B cell (primary cell): Measurements from ENCODE around the gene IPCEF1. TPM values are rescaled to one million over a fixed set of nuclear protein-coding genes. Genes with fewer than 3 reads are reported as not detected.

Experiments
- ATAC-seq: fragments of 200-7000 bp; cut with Tn5 transposase; one replicate; pipeline ENCODE4 v1.10.0; 2021; ENCODE audit warnings: low read depth, mild to moderate bottlenecking, moderate number of reproducible peaks, moderate library complexity
- CTCF ChIA-PET: fragments of 350-600 bp; sonication (Branson Sonifier 250); formaldehyde crosslinking; loops from one replicate; lab custom pipeline; 2021; ENCODE audit warnings: antibody characterized with exemption, inconsistent platforms; lab: Charles Lee
- POLR2A ChIA-PET: fragments of 350-600 bp; sonication (Branson Sonifier 250); formaldehyde crosslinking; loops from one replicate; lab custom pipeline; 2021; ENCODE audit warnings: antibody characterized with exemption; lab: Charles Lee
- DNase-seq: peaks from one replicate; pipeline ENCODE4 v3.0.0; 2013
- H2AFZ ChIP-seq: 2 replicates; pipeline ENCODE4 v1.6.1; 2012; ENCODE audit warnings: mild to moderate bottlenecking, low read depth, low read length; ENCODE audit not compliant: insufficient read depth, poor library complexity, severe bottlenecking
- H3K27ac ChIP-seq, 2 donors: 1 replicate in 1 of 2; 2 replicates in 1 of 2; pipeline ENCODE4 v1.5.1; 2012 to 2013; ENCODE audit warnings: low read length in 2 of 2, mild to moderate bottlenecking in 2 of 2, moderate library complexity in 1 of 2
- H3K27me3 ChIP-seq, 4 experiments: fragments of 200-600 bp in 1 of 4; sonication (generic) in 1 of 4; replicated peaks in 1 of 4; 1 replicate in 2 of 4; 2 replicates in 2 of 4; pipeline versions ENCODE4 v1.6.1 to v1.7.0; 2013 to 2016; ENCODE audit warnings: low read length in 3 of 4, mild to moderate bottlenecking in 2 of 4, mixed read lengths in 1 of 4, moderate library complexity in 1 of 4; ENCODE audit not compliant: insufficient read depth in 4 of 4, control insufficient read depth in 3 of 4; ENCODE audit errors: control extremely low read depth in 1 of 4
- H3K36me3 ChIP-seq, 2 experiments: replicated peaks in 1 of 2; 1 replicate in 1 of 2; 2 replicates in 1 of 2; pipeline versions ENCODE4 v1.6.1 to v1.7.1; 2013; ENCODE audit warnings: low read length in 1 of 2; ENCODE audit not compliant: insufficient read depth in 2 of 2, control insufficient read depth in 1 of 2; ENCODE audit errors: control extremely low read depth in 1 of 2, extremely low read depth in 1 of 2
- H3K4me1 ChIP-seq, 2 donors: fragments of 200-600 bp in 1 of 2; sonication (generic) in 1 of 2; 1 replicate in 1 of 2; 2 replicates in 1 of 2; pipeline versions ENCODE4 v1.5.1 to v1.6.1; 2013 to 2017; ENCODE audit warnings: low read length in 2 of 2; ENCODE audit not compliant: control insufficient read depth in 2 of 2, insufficient read depth in 2 of 2
- H3K4me2 ChIP-seq: replicated peaks from 2 replicates; pipeline ENCODE3; 2012; ENCODE audit warnings: mild to moderate bottlenecking, low read depth, low read length; ENCODE audit not compliant: poor library complexity, severe bottlenecking
- H3K4me3 ChIP-seq, 5 experiments: fragments of 200-600 bp in 1 of 5; sonication (generic) in 1 of 5; 1 replicate in 3 of 5; 2 replicates in 2 of 5; pipeline versions ENCODE4 v1.5.1 to v1.7.0; 2011 to 2016; ENCODE audit warnings: low read length in 4 of 5, mild to moderate bottlenecking in 4 of 5, low read depth in 2 of 5, control low read depth in 1 of 5, moderate library complexity in 1 of 5; ENCODE audit not compliant: insufficient read depth in 1 of 5; ENCODE audit errors: control extremely low read depth in 1 of 5, extremely low read depth in 1 of 5
- H3K79me2 ChIP-seq: fragments of 200-600 bp; sonication (generic); one replicate; pipeline ENCODE4 v1.6.0; 2016; ENCODE audit warnings: low read length; ENCODE audit not compliant: control insufficient read depth, insufficient read depth
- H3K9ac ChIP-seq: fragments of 200-600 bp; sonication (generic); 2 replicates; pipeline ENCODE4 v1.6.1; 2017; ENCODE audit warnings: mild to moderate bottlenecking, low read length, moderate library complexity
- H3K9me3 ChIP-seq, 3 donors: one replicate each; pipeline versions ENCODE4 v1.6.1 to v1.7.1; 2013; ENCODE audit warnings: low read length in 2 of 3; ENCODE audit not compliant: control insufficient read depth in 2 of 3, insufficient read depth in 1 of 3; ENCODE audit errors: control extremely low read depth in 1 of 3
- H4K20me1 ChIP-seq: 2 replicates; pipeline ENCODE4 v1.6.0; 2012; ENCODE audit warnings: mild to moderate bottlenecking, low read length; ENCODE audit not compliant: insufficient read depth, control insufficient read depth, poor library complexity, severe bottlenecking
- H3K27ac Mint-ChIP-seq: one replicate; pipeline ENCODE4 v1.8.0; 2021; ENCODE audit warnings: mixed read lengths
- H3K27me3 Mint-ChIP-seq: one replicate; pipeline ENCODE4 v1.8.0; 2021; ENCODE audit warnings: mixed read lengths
- H3K4me1 Mint-ChIP-seq: one replicate; pipeline ENCODE4 v1.8.0; 2021; ENCODE audit warnings: mixed read lengths
- H3K4me3 Mint-ChIP-seq: one replicate; pipeline ENCODE4 v1.8.0; 2021; ENCODE audit warnings: mixed read lengths
- H3K9me3 Mint-ChIP-seq: one replicate; pipeline ENCODE4 v1.8.0; 2022; ENCODE audit warnings: mixed read lengths; ENCODE audit not compliant: insufficient read depth
- CTCF ChIP-seq: fragments of 200-600 bp; IDR thresholded peaks from one replicate; pipeline ENCODE4 v1.8.0; 2022; ENCODE audit warnings: antibody characterized with exemption, mild to moderate bottlenecking
- EZH2 ChIP-seq: IDR thresholded peaks from 2 replicates; pipeline ENCODE4 v1.6.1; 2012; ENCODE audit warnings: borderline replicate concordance, low read depth, mild to moderate bottlenecking, moderate library complexity, low read length; ENCODE audit not compliant: insufficient read depth, poor library complexity, severe bottlenecking
- WGBS: methylation state at CpG from one replicate; pipeline ENCODE4 v1.1.5; 2013; ENCODE audit warnings: missing lambda C conversion rate; ENCODE audit not compliant: insufficient coverage; 5-methylcytosine and 5-hydroxymethylcytosine counted together
- intact Hi-C: fragments of 100-400 bp; cut with micrococcal nuclease; formaldehyde crosslinking; loops from one replicate; pipeline ENCODE4 v1.10.0; 2022
- polyA plus RNA-seq: library from polyadenylated mRNA; depleted of rRNA; stranded (reverse); fragments of >200 nt; gene quantifications from 2 replicates; pipeline ENCODE4 v1.2.3, GENCODE V29; 2012
- total RNA-seq, 2 donors: library from RNA; stranded (reverse); fragments of 120-200 nt in 1 of 2; gene quantifications; 1 replicate in 1 of 2; 2 replicates in 1 of 2; pipeline versions ENCODE4 v1.2.3 to v1.2.4, GENCODE V29; 2013 to 2022

Gene IPCEF1
- total and polyA plus RNA-seq, 2 donors (not counting 1 experiment from before 2014, with no cell fraction given), result 0.22 to 0.94 TPM

GRCh38 chr6:154236646-154237301, 119.8 kb downstream of the IPCEF1 start:
- ATAC-seq, result no peak
- no peaks in the 10 kb centered on the region for H3K27me3 Mint-ChIP-seq
- no CpG with 5 or more reads among the region's 4 CpGs for WGBS
- H3K9me3 Mint-ChIP-seq, result no peaks in the 10 kb centered on the region
- Histone ChIP-seq H3K4me3 (no peak overlapping the region), H4K20me1 (no peaks in the 10 kb centered on the region), H2AFZ (no peak overlapping the region), H3K27ac (no peak overlapping the region), H3K79me2 (no peaks in the 10 kb centered on the region), H3K4me2 (no peak overlapping the region), H3K27me3 (no peaks in the 10 kb centered on the region), H3K36me3 (no peaks in the 10 kb centered on the region), H3K9ac (no peak overlapping the region), H3K4me1 (peaks cover 0 to 10% of the 10 kb centered on the region in 2 donors), H3K9me3 (no peaks in the 10 kb centered on the region)
- no peak for DNase-seq
- TF ChIP-seq CTCF (no peak), EZH2 (no peak)
- POLR2A ChIA-PET, result no interaction called here
- no peak overlapping the region for H3K27ac Mint-ChIP-seq
- intact Hi-C loops, result no loop called here
- H3K4me3 Mint-ChIP-seq, result no peak overlapping the region
- peaks cover 8% of the 10 kb centered on the region for H3K4me1 Mint-ChIP-seq
- CTCF ChIA-PET, result no interaction called here

GRCh38 chr6:154234019-154234772, 122.4 kb downstream of the IPCEF1 start:
- intact Hi-C loops, result no loop called here
- Histone ChIP-seq H3K79me2 (no peaks in the 10 kb centered on the region), H3K4me3 (no peak overlapping the region), H3K9ac (no peak overlapping the region), H3K27me3 (no peaks in the 10 kb centered on the region), H3K36me3 (no peaks in the 10 kb centered on the region), H3K4me2 (no peak overlapping the region), H3K27ac (no peak overlapping the region), H4K20me1 (no peaks in the 10 kb centered on the region), H3K4me1 (peaks cover 0 to 10% of the 10 kb centered on the region in 2 donors), H3K9me3 (no peaks in the 10 kb centered on the region), H2AFZ (no peak overlapping the region)
- peaks cover 15% of the 10 kb centered on the region for H3K4me1 Mint-ChIP-seq
- no peaks in the 10 kb centered on the region for H3K9me3 Mint-ChIP-seq
- no peak overlapping the region for H3K4me3 Mint-ChIP-seq
- ATAC-seq (no peak), DNase-seq (no peak)
- POLR2A ChIA-PET, result no interaction called here
- H3K27me3 Mint-ChIP-seq, result no peaks in the 10 kb centered on the region
- WGBS, result 24% methylated on average over 3 of the region's 4 CpGs
- TF ChIP-seq EZH2 (no peak), CTCF (no peak)
- no peak overlapping the region for H3K27ac Mint-ChIP-seq
- CTCF ChIA-PET, result no interaction called here
